ENCODE results near the gene CLDN1. TPM values are rescaled to one million over a fixed set of nuclear protein-coding genes. Genes with fewer than 3 reads are reported as not detected.

The CLDN1 gene
- total and polyA plus RNA-seq, 2 donors (not counting 1 experiment from before 2014, with no cell fraction given) = not detected

DNA sequence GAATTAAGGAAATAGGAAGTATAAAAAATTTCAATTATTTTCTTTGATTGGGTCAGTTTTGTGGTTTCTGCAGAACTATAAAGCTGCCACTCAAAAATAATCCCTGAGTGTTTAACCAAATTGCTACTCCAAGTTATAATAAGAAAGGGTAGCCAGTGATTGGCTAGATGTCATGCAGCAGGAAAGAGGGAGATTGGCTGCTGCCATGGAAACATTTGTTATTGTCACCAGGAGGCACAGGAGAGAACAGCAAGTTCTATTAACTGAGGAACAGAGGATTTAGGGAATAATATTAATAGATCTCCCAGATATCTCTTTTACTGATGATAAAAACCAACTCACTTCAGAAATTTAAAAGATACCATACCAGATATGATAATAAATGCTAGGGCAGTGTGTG lies 42.6 kb downstream of the CLDN1 start:
- POLR2A ChIA-PET = no interaction called here
- Histone ChIP-seq H3K27me3 (replicated peaks in 1 of 4; ENCODE audit: control extremely low read depth in 1 of 4, control insufficient read depth in 3 of 4, insufficient read depth in 4 of 4, low read length in 3 of 4) (no peaks in the 10 kb centered on the region), H3K79me2 (ENCODE audit: control insufficient read depth, insufficient read depth, low read length) (no peaks in the 10 kb centered on the region), H3K27ac (ENCODE audit: low read length in 2 of 2) (no peak overlapping the region), H2AFZ (ENCODE audit: insufficient read depth, low read depth, low read length, poor library complexity, severe bottlenecking) (no peak overlapping the region), H3K4me1 (ENCODE audit: control insufficient read depth in 2 of 2, insufficient read depth in 2 of 2, low read length in 2 of 2) (no peaks in the 10 kb centered on the region), H4K20me1 (ENCODE audit: control insufficient read depth, insufficient read depth, low read length, poor library complexity, severe bottlenecking) (no peaks in the 10 kb centered on the region), H3K36me3 (replicated peaks in 1 of 2; ENCODE audit: control extremely low read depth in 1 of 2, control insufficient read depth in 1 of 2, extremely low read depth in 1 of 2, insufficient read depth in 2 of 2, low read length in 1 of 2) (no peaks in the 10 kb centered on the region), H3K4me3 (ENCODE audit: control extremely low read depth in 1 of 5, extremely low read depth in 1 of 5, insufficient read depth in 1 of 5, low read depth in 2 of 5, low read length in 4 of 5) (no peak overlapping the region), H3K4me2 (replicated peaks; ENCODE audit: low read depth, low read length, poor library complexity, severe bottlenecking) (no peak overlapping the region), H3K9ac (ENCODE audit: low read length) (no peak overlapping the region), H3K9me3 (ENCODE audit: control extremely low read depth in 1 of 3, control insufficient read depth in 2 of 3, insufficient read depth in 1 of 3, low read length in 2 of 3) (no peaks in the 10 kb centered on the region)
- TF ChIP-seq EZH2 (IDR thresholded peaks at IDR 0.05; ENCODE audit: borderline replicate concordance, insufficient read depth, low read depth, low read length, poor library complexity, severe bottlenecking) = no peak
- TF ChIP-seq, protein P1, sequence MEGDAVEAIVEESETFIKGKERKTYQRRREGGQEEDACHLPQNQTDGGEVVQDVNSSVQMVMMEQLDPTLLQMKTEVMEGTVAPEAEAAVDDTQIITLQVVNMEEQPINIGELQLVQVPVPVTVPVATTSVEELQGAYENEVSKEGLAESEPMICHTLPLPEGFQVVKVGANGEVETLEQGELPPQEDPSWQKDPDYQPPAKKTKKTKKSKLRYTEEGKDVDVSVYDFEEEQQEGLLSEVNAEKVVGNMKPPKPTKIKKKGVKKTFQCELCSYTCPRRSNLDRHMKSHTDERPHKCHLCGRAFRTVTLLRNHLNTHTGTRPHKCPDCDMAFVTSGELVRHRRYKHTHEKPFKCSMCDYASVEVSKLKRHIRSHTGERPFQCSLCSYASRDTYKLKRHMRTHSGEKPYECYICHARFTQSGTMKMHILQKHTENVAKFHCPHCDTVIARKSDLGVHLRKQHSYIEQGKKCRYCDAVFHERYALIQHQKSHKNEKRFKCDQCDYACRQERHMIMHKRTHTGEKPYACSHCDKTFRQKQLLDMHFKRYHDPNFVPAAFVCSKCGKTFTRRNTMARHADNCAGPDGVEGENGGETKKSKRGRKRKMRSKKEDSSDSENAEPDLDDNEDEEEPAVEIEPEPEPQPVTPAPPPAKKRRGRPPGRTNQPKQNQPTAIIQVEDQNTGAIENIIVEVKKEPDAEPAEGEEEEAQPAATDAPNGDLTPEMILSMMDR (IDR thresholded peaks at IDR 0.05) = no peak
- intact Hi-C loops (cut with micrococcal nuclease) = no loop called here
- DNase-seq (no peak), ATAC-seq (ENCODE audit: low read depth) (no peak)
- no peak overlapping the region for H3K27ac Mint-ChIP-seq
- H3K4me1 Mint-ChIP-seq = no peaks in the 10 kb centered on the region
- CTCF ChIA-PET = no interaction called here
- H3K9me3 Mint-ChIP-seq (ENCODE audit: insufficient read depth) = peaks cover 2% of the 10 kb centered on the region
- H3K4me3 Mint-ChIP-seq = no peak overlapping the region
- no peaks in the 10 kb centered on the region for H3K27me3 Mint-ChIP-seq

DNA sequence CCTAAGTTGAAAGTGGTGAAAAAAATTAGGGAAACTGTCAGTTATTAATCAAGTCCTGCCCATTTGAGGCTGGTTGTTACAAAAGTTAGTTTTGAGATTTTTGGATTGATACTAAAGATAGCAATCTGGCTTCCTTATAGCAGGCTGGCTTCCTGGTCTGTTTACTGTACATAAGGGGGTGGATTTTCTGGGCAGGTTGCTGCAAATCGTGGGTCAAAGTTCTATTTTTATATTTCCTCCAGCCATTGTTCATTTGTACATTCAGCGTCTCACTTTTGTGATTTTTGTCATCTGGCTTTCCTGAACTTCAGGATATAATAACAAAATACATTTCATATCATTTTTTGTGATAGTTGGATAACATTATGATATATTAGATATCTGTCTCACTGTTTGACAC lies 49.5 kb downstream of the CLDN1 start:
- H3K79me2 ChIP-seq (ENCODE audit: control insufficient read depth, insufficient read depth, low read length) = no peaks in the 10 kb centered on the region
- ATAC-seq (ENCODE audit: low read depth) (no peak), DNase-seq (no peak)
- H3K27ac ChIP-seq (ENCODE audit: low read length in 2 of 2) = no peak overlapping the region
- Mint-ChIP-seq H3K4me3 (no peak overlapping the region), H3K4me1 (no peaks in the 10 kb centered on the region), H3K27me3 (no peaks in the 10 kb centered on the region), H3K9me3 (ENCODE audit: insufficient read depth) (peaks cover 2% of the 10 kb centered on the region), H3K27ac (no peak overlapping the region)
- CTCF ChIA-PET = no interaction called here
- intact Hi-C loops (cut with micrococcal nuclease) = no loop called here
- H3K27me3 ChIP-seq (replicated peaks in 1 of 4; ENCODE audit: control extremely low read depth in 1 of 4, control insufficient read depth in 3 of 4, insufficient read depth in 4 of 4, low read length in 3 of 4) = no peaks in the 10 kb centered on the region
- H3K4me3 ChIP-seq (ENCODE audit: control extremely low read depth in 1 of 5, extremely low read depth in 1 of 5, insufficient read depth in 1 of 5, low read depth in 2 of 5, low read length in 4 of 5) = no peak overlapping the region
- no CpG with 5 or more reads among the region's 2 CpGs for WGBS (ENCODE audit: insufficient coverage)
- no peaks in the 10 kb centered on the region for H4K20me1 ChIP-seq (ENCODE audit: control insufficient read depth, insufficient read depth, low read length, poor library complexity, severe bottlenecking)
- peaks cover 0 to 3% (median 0%) of the 10 kb centered on the region in 3 donors for H3K9me3 ChIP-seq (ENCODE audit: control extremely low read depth in 1 of 3, control insufficient read depth in 2 of 3, insufficient read depth in 1 of 3, low read length in 2 of 3)
- no peak overlapping the region for H2AFZ ChIP-seq (ENCODE audit: insufficient read depth, low read depth, low read length, poor library complexity, severe bottlenecking)
- POLR2A ChIA-PET = no interaction called here
- H3K4me1 ChIP-seq (ENCODE audit: control insufficient read depth in 2 of 2, insufficient read depth in 2 of 2, low read length in 2 of 2) = no peaks in the 10 kb centered on the region
- TF ChIP-seq, protein P1 (IDR thresholded peaks at IDR 0.05) = no peak
- TF ChIP-seq EZH2 (IDR thresholded peaks at IDR 0.05; ENCODE audit: borderline replicate concordance, insufficient read depth, low read depth, low read length, poor library complexity, severe bottlenecking) = no peak
- H3K9ac ChIP-seq (ENCODE audit: low read length) = no peak overlapping the region
- no peak overlapping the region for H3K4me2 ChIP-seq (replicated peaks; ENCODE audit: low read depth, low read length, poor library complexity, severe bottlenecking)
- H3K36me3 ChIP-seq (replicated peaks in 1 of 2; ENCODE audit: control extremely low read depth in 1 of 2, control insufficient read depth in 1 of 2, extremely low read depth in 1 of 2, insufficient read depth in 2 of 2, low read length in 1 of 2) = no peaks in the 10 kb centered on the region
